Stomach (tissue), 9 donors: Measurements from ENCODE around the gene IL20RA. TPM values are rescaled to one million over a fixed set of nuclear protein-coding genes. Genes with fewer than 3 reads are reported as not detected.
A peak's percentile ranks its signal among the peaks of the same experiment; 100 is the strongest.
"Not testable (repeated sequence)": the region's sequence is repeated elsewhere in the genome, so short reads cannot be mapped to it uniquely, and the experiment has no call there.

ENCODE experiments used
- DNase-seq, 2 donors: peaks; one replicate each; pipeline versions ENCODE4 v3.0.0 to v3.0.0-alpha.2; 2013 to 2019
- H3K27ac ChIP-seq, 5 donors: fragments of 200-600 bp in 4 of 5; sonication (generic) in 4 of 5; one replicate each; pipeline ENCODE4 v1.5.1; 2013 to 2019; ENCODE audit warnings: mild to moderate bottlenecking in 1 of 5, moderate library complexity in 1 of 5
- H3K27me3 ChIP-seq, 3 donors: fragments of 200-600 bp; sonication (generic); one replicate each; pipeline ENCODE4 v1.5.1; 2017 to 2019; ENCODE audit warnings: mixed run types in 1 of 3
- H3K36me3 ChIP-seq, 4 donors: fragments of 200-600 bp; sonication (generic); 1 replicate in 3 of 4; 2 replicates in 1 of 4; pipeline ENCODE4 v1.5.1; 2016 to 2019
- H3K4me1 ChIP-seq, 4 donors: fragments of 200-600 bp; sonication (generic); one replicate each; pipeline ENCODE4 v1.5.1; 2016 to 2019
- H3K4me3 ChIP-seq, 4 donors: fragments of 200-600 bp; sonication (generic) in 3 of 4; one replicate each; pipeline ENCODE4 v1.5.1; 2016 to 2019; ENCODE audit warnings: mild to moderate bottlenecking in 1 of 4
- H3K9me3 ChIP-seq, 4 donors: fragments of 200-600 bp; sonication (generic); one replicate each; pipeline ENCODE4 v1.5.1; 2016 to 2019
- CTCF ChIP-seq, 7 experiments: fragments of 450-650 bp in 4 of 7; fragments of 200-600 bp in 3 of 7; sonication (generic) in 3 of 7; IDR thresholded peaks; one replicate each; pipeline ENCODE4 v1.5.1; 2016 to 2019; ENCODE audit warnings: antibody characterized with exemption in 7 of 7, control low read depth in 2 of 7, mild to moderate bottlenecking in 1 of 7
- EP300 ChIP-seq: sonication (generic); formaldehyde crosslinking; IDR thresholded peaks from one replicate; pipeline ENCODE4 v1.6.1; 2017; ENCODE audit warnings: antibody characterized with exemption
- POLR2A ChIP-seq, 4 donors: fragments of 450-650 bp; IDR thresholded peaks; one replicate each; pipeline ENCODE4 v1.6.1; 2016; ENCODE audit warnings: antibody characterized with exemption in 4 of 4, control low read depth in 2 of 4, mild to moderate bottlenecking in 1 of 4, moderate library complexity in 1 of 4
- POLR2AphosphoS5 ChIP-seq, 3 donors: sonication (generic); formaldehyde crosslinking; IDR thresholded peaks; one replicate each; pipeline ENCODE4 v1.6.1; 2016; ENCODE audit warnings: antibody characterized with exemption in 3 of 3
- whole genome bisulfite sequencing, 5 donors: extraction: QIAGEN DNeasy Blood & Tissue Kit in 3 of 5; methylation state at CpG; one replicate each; pipeline versions ENCODE4 v1.1.5 to v1.1.7; 2013 to 2018; 5-methylcytosine and 5-hydroxymethylcytosine counted together
- intact Hi-C: fragments of 100-400 bp; cut with DNase I; formaldehyde crosslinking; loops from one replicate; pipeline ENCODE4 v1.15.1; 2023; ENCODE audit warnings: low total_unique reads
- polyA plus RNA-seq, 3 donors: library from polyadenylated mRNA; stranded (reverse); fragments of 200-250 nt; gene quantifications; one replicate each; pipeline ENCODE4 v1.2.3, GENCODE V29; 2013
- total RNA-seq, 5 donors: library from RNA; depleted of rRNA; stranded (reverse); fragments of >200 nt; gene quantifications; one replicate each; pipeline versions ENCODE4 v1.1.0 to v1.2.3, GENCODE V29; 2014 to 2016
- donor health status: healthy with polysubstance abuse.
- donor health status: Bipolar disorder and iron deficiency.
- donor health status: healthy.

The IL20RA gene
- total and polyA plus RNA-seq, 8 donors = 0.45 to 38.5 (median 7.0) TPM

GRCh38 chr6:136960781-136961180 is 84.0 kb downstream of the IL20RA start:
- Histone ChIP-seq H3K27me3 (peaks cover 0 to 14% (median 0%) of the 10 kb centered on the region in 3 donors), H3K27ac (no peak overlapping the region), H3K9me3 (no peaks in the 10 kb centered on the region), H3K4me3 (no peak overlapping the region), H3K36me3 (no peaks in the 10 kb centered on the region), H3K4me1 (peaks cover 5 to 15% (median 7%) of the 10 kb centered on the region in 4 donors)
- TF ChIP-seq POLR2A (IDR thresholded peaks at IDR 0.05) (no peak), CTCF (IDR thresholded peaks at IDR 0.05) (no peak), POLR2AphosphoS5 (IDR thresholded peaks at IDR 0.05) (no peak), EP300 (no peak)
- no peak for DNase-seq
- 81 to 91% (median 88%) methylated on average over 3 of the region's 3 CpGs for WGBS, 5 donors
- intact Hi-C loops = no loop called here

- Histone ChIP-seq H3K4me1 (peaks cover 5 to 15% (median 7%) of the 10 kb centered on the region in 4 donors), H3K27me3 (peaks cover 0 to 14% (median 0%) of the 10 kb centered on the region in 3 donors)
- H3K27ac ChIP-seq, H3K4me3 ChIP-seq, H3K36me3 ChIP-seq, intact Hi-C loops, H3K9me3 ChIP-seq, DNase-seq: not testable (repeated sequence)
- WGBS, 5 donors = 46 to 80% (median 54%) methylated on average over 6 of the region's 6 CpGs
Observed at GRCh38 chr6:136959935-136960334, 84.8 kb downstream of the IL20RA start.

- DNase-seq = peak; percentile 34 to 78
- H3K27me3 ChIP-seq = peaks cover 0 to 14% (median 0%) of the 10 kb centered on the region in 3 donors
- intact Hi-C loops = no loop called here
Observed at GRCh38 chr6:136959471-136959891, 85.3 kb downstream of the IL20RA start.

GRCh38 chr6:136958168-136958567 is 86.6 kb downstream of the IL20RA start:
- Histone ChIP-seq H3K36me3 (no peaks in the 10 kb centered on the region), H3K4me3 (no peak overlapping the region), H3K9me3 (no peaks in the 10 kb centered on the region), H3K27me3 (peaks cover 0 to 14% (median 0%) of the 10 kb centered on the region in 3 donors), H3K4me1 (peaks cover 5 to 15% (median 7%) of the 10 kb centered on the region in 4 donors), H3K27ac (no peak overlapping the region)
- 87 to 97% (median 95%) methylated on average over 5 of the region's 5 CpGs for WGBS, 5 donors
- DNase-seq = no peak
- intact Hi-C loops = no loop called here
- no peak for TF ChIP-seq EP300
- TF ChIP-seq POLR2A (IDR thresholded peaks at IDR 0.05) = no peak

More at GRCh38 chr6:136959471-136959891, 85.3 kb downstream of the IL20RA start:
- peaks cover 5 to 15% (median 7%) of the 10 kb centered on the region in 4 donors for H3K4me1 ChIP-seq
- TF ChIP-seq POLR2AphosphoS5 (IDR thresholded peaks at IDR 0.05) = no peak
- TF ChIP-seq CTCF (IDR thresholded peaks at IDR 0.05) = no peak
- no peak for TF ChIP-seq EP300
- no peak for TF ChIP-seq POLR2A (IDR thresholded peaks at IDR 0.05)
- H3K4me3 ChIP-seq = no peak overlapping the region
- 23 to 59% (median 38%) methylated on average over 14 of the region's 14 CpGs for WGBS, 5 donors
- H3K27ac ChIP-seq = no peak overlapping the region
- no peaks in the 10 kb centered on the region for H3K36me3 ChIP-seq
- no peaks in the 10 kb centered on the region for H3K9me3 ChIP-seq

GRCh38 chr6:136956590-136957544 is 87.9 kb downstream of the IL20RA start:
- Histone ChIP-seq H3K27me3 (peaks cover 0 to 14% (median 0%) of the 10 kb centered on the region in 3 donors), H3K4me1 (peaks cover 0 to 15% (median 5%) of the 10 kb centered on the region in 4 donors), H3K27ac (no peak overlapping the region), H3K9me3 (no peaks in the 10 kb centered on the region), H3K4me3 (no peak overlapping the region), H3K36me3 (no peaks in the 10 kb centered on the region)
- TF ChIP-seq CTCF (IDR thresholded peaks at IDR 0.05) = no peak
- no peak for TF ChIP-seq EP300
- TF ChIP-seq POLR2AphosphoS5 (IDR thresholded peaks at IDR 0.05) = no peak
- no peak for TF ChIP-seq POLR2A (IDR thresholded peaks at IDR 0.05)
- intact Hi-C loops = no loop called here
- WGBS, 5 donors = 50 to 70% (median 61%) methylated on average over 14 of the region's 14 CpGs
- peak in 1 of 2 donors; percentile 41 for DNase-seq
